Embryonic facial prominence (tissue), 1 donor: ENCODE results near the gene ACSF3.

Experiments
- DNase-seq: peaks from one replicate; pipeline ENCODE4 v3.0.0-alpha.2; 2016; ENCODE audit errors: extremely low spot score

ACSF3 gene

GRCh38 chr16:89095491-89095951 lies 1.9 kb downstream of the ACSF3 start:
- no peak for DNase-seq

- no peak for DNase-seq
Observed at GRCh38 chr16:89096042-89096717, 2.5 kb downstream of the ACSF3 start.

GRCh38 chr16:89096768-89097391 lies 3.2 kb downstream of the ACSF3 start:
- no peak for DNase-seq

GRCh38 chr16:89097392-89097772 lies 3.7 kb downstream of the ACSF3 start:
- no peak for DNase-seq

- DNase-seq = no peak
Observed at GRCh38 chr16:89098767-89099430, 5.2 kb downstream of the ACSF3 start.

GRCh38 chr16:89099905-89100304 lies 6.3 kb downstream of the ACSF3 start:
- no peak for DNase-seq

- no peak for DNase-seq
Observed at GRCh38 chr16:89100601-89101302, 7.1 kb downstream of the ACSF3 start.

GRCh38 chr16:89101303-89102040 lies 7.8 kb downstream of the ACSF3 start:
- no peak for DNase-seq

GRCh38 chr16:89102041-89102471 lies 8.4 kb downstream of the ACSF3 start:
- DNase-seq = no peak

- no peak for DNase-seq
Observed at GRCh38 chr16:89102481-89103073, 8.9 kb downstream of the ACSF3 start.

- no peak for DNase-seq
Observed at GRCh38 chr16:89103156-89103555, 9.5 kb downstream of the ACSF3 start.

- DNase-seq = no peak
Observed at GRCh38 chr16:89103781-89104180, 10.1 kb downstream of the ACSF3 start.

- DNase-seq = no peak
Observed at GRCh38 chr16:89104303-89104702, 10.7 kb downstream of the ACSF3 start.

- no peak for DNase-seq
Observed at GRCh38 chr16:89104930-89105571, 11.4 kb downstream of the ACSF3 start.

GRCh38 chr16:89105599-89106151 lies 12.0 kb downstream of the ACSF3 start:
- DNase-seq = no peak

GRCh38 chr16:89106533-89107202 lies 13.0 kb downstream of the ACSF3 start:
- DNase-seq = no peak

- DNase-seq = no peak
Observed at GRCh38 chr16:89107203-89107582, 13.5 kb downstream of the ACSF3 start.

GRCh38 chr16:89108416-89108815 lies 14.8 kb downstream of the ACSF3 start:
- DNase-seq = no peak

- no peak for DNase-seq
Observed at GRCh38 chr16:89110641-89111040, 17.0 kb downstream of the ACSF3 start.

GRCh38 chr16:89111263-89111662 lies 17.6 kb downstream of the ACSF3 start:
- DNase-seq = no peak
